Activated gamma-delta T cell treated with Interleukin-2 at 50 U/mL for 16 hours (primary cell): ENCODE data around the gene RHOH.

Experiments used
- DNase-seq: peaks from one replicate; pipeline ENCODE4 v3.0.0-alpha.2; 2020

RHOH gene

DNA sequence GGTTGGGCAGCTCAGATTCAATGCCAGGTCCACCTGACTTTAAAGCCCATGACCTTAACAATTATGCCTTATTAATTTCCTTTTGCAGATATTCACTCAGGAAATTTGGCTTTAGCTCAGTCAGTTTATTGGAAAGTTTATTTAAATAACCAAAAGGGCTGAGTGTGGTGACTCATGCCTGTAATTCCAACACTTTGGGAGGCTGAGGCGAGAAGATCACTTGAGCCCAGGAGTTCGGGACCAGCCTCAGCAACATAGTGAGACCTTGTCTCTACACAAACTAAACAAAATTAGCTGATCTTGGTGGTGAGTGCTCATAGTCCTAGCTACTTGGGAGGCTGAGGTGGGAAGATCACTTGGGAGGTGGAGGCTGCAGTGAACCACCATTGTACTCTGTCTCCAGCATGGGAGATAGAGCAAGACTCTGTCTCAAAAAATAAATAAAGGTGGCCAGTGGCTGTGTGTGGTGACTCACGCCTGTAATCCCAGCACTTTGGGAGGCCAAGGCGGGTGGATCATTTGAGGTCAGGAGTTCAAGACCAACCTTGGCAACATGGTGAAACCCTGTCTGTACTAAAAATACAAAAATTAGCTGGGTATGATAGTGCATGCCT, 43.3 kb downstream of the RHOH start:
- DNase-seq: no peak

- DNase-seq: no peak
These were observed 44.2 kb downstream of the RHOH start for GRCh38 chr4:40241026-40241425.

DNA sequence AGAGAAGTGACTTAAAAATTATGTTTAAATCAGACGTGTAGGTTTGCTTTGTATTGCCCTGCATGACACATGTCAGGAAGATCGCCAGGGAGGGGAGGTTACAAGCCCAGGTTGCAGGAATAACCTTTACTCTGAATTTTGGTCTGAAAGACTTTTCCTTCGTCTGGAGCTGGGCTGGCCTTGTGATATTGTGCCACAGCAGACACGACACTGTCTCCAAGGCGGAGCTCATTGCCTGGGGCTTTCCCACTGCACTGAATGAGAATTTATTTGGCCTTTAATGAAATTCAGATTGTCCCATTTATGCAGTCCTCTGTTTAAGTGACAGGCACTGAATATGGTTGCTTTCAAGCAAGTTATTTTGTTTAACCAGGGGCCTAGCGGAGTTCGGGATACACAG, 45.1 kb downstream of the RHOH start:
- no peak for DNase-seq

DNA sequence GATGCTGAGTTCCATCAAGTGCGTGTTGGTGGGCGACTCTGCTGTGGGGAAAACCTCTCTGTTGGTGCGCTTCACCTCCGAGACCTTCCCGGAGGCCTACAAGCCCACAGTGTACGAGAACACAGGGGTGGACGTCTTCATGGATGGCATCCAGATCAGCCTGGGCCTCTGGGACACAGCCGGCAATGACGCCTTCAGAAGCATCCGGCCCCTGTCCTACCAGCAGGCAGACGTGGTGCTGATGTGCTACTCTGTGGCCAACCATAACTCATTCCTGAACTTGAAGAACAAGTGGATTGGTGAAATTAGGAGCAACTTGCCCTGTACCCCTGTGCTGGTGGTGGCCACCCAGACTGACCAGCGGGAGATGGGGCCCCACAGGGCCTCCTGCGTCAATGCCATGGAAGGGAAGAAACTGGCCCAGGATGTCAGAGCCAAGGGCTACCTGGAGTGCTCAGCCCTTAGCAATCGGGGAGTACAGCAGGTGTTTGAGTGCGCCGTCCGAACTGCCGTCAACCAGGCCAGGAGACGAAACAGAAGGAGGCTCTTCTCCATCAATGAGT, 46.6 kb downstream of the RHOH start:
- no peak for DNase-seq

- no peak for DNase-seq
These were observed 47.8 kb downstream of the RHOH start for GRCh38 chr4:40244606-40245005.

- DNase-seq: no peak
These were observed 48.7 kb downstream of the RHOH start for GRCh38 chr4:40245550-40245949.

DNA sequence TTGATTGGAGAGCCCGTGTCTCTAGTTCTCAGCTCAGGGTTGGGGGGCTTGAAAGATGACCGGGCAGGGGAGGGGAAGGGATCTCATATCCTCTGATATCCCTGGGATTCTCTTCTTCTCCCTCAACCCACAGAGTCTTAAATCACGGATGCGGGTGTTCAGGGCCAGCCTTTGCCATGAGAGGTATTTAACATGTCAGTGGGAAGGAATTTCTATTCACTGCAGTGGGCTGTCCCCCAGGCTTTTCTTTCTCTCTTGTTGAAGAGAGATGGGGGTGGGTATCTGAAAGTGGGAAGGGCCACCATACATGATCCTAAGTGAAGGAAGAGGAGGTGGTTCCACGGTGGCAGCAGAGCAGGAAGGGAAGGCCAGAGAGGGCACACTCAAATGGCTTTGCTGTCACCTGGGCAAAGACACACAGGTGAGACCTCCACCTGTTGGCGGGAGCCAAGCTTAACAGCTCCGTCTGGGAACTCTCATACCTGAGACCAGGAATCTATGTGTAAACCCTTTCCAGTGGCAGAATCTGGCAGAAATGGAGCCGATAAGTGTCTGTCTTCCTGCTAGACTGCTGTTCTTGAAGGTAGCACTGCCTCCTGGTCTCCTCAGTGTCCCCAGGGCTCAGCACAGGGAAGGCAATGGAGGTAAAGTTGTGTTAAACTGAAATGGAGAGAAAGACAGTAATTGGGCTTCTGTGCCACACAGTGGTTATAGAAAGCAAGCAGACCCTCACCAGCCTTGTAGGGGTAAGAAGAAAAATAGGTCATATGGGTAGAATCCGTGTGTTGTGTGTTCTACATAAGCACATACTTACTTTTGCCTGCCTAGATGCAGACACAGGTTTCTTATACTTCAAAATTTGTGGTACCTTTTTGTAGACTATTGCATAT, 49.4 kb downstream of the RHOH start:
- DNase-seq: no peak

DNA sequence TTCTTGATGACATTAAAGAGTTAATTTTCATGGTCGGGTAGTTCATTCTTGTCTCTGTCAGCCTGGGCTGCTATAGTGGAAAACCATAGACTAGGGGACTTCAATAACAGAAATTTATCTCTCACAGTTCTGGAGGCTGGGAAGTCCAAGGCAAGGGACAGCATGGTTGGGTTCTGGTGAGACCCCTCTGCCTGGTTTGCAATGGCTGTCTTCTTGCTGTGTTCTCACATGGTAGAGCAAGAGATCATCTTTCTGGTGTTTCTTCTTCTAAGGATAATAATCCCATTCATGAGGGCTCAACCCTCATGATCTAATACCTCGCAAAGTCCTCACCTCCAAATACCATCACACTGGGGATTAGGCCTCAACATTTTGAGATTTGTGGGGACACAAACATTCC, 50.1 kb downstream of the RHOH start:
- no peak for DNase-seq

- DNase-seq: peak; percentile 66
These were observed 50.5 kb downstream of the RHOH start for GRCh38 chr4:40247350-40247749.

DNA sequence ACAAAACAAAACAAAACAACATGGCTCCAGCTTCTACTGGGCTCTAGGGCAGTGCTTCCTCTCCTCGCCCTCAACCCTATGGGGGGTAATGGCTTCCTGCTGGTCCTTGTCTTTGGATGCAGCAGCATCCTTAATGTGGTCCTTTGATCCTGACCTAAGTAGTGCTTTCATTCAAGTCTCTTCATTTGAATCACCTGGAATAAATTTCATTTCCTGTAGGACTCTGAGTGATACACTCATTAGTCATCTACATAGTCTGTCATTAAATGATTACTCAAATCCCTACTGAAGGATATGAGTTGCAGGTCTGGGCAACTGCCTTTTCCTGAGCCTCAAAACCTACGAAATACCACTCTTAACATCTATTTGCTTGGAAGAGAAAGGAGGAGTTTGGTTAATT, 54.5 kb downstream of the RHOH start:
- no peak for DNase-seq

GRCh38 chr4:40253906-40254305, 57.1 kb downstream of the RHOH start:
- DNase-seq: no peak

GRCh38 chr4:40254608-40255392, 58.0 kb downstream of the RHOH start:
- no peak for DNase-seq

- DNase-seq: no peak
These were observed 58.8 kb downstream of the RHOH start for GRCh38 chr4:40255393-40256281.

GRCh38 chr4:40256329-40256728, 59.5 kb downstream of the RHOH start:
- no peak for DNase-seq

DNA sequence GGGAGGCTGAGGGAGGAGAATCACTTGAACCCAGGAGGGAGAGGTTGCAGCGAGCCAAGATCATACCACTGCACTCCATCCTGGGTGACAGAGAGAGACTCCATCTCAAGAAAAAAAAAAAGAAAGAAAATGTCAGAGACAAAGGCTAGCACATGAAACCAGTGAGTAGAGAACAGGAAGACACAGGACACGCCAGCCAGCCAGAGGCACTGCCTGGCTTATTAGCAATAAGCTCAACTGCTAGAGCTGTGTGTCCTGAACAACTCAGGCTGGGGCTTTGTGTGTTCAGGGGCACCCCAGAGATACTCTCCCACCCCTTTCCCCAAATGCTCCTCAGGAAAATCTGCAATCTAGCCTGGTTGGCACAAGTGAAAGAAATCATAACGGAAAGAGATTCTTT, 60.0 kb downstream of the RHOH start:
- no peak for DNase-seq

- DNase-seq: no peak
These were observed 61.8 kb downstream of the RHOH start for GRCh38 chr4:40258627-40259026.

GRCh38 chr4:40261231-40262076, 64.6 kb downstream of the RHOH start:
- DNase-seq: no peak

DNA sequence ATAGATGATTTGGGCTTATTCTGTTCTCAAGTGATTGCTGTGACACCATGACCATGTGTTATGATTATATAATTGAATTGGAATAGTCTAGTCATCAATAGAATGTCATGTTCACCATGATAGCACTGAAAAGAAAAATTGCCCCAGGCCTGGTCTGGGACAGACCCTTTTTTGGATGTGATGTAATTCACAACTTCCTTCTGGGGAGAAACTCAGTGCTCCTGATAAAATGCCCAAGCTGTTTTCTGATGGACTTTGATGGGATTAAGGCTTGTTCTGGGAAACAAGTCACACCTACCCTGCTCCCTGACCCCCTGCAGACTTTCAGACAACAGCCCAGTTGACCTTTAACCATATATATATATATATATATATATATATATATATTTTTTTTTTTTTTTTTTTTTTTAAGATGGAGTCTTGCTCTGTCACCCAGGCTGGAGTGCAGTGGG, 65.3 kb downstream of the RHOH start:
- DNase-seq: no peak

GRCh38 chr4:40262861-40263260, 66.0 kb downstream of the RHOH start:
- no peak for DNase-seq

GRCh38 chr4:40264497-40264896, 67.7 kb downstream of the RHOH start:
- no peak for DNase-seq
